Activated effector memory CD4-positive, alpha-beta T cell treated with Interleukin-2 at 50 U/mL for 16 hours (primary cell): ENCODE data around the gene BTBD17.
"Not testable (repeated sequence)": the region's sequence is repeated elsewhere in the genome, so short reads cannot be mapped to it uniquely, and the experiment has no call there.

ENCODE experiments used
- DNase-seq: peaks from one replicate; pipeline ENCODE4 v3.0.0-alpha.2; 2020

Gene BTBD17

GRCh38 chr17:74361230-74362068, at the start of gene BTBD17:
Gene BTBD17, minus strand, starts transcription at chr17:74361868. Its CDS starts 49 bp downstream, at chr17:74361819.
- peak; percentile 23 for DNase-seq

- no peak for DNase-seq
Observed at GRCh38 chr17:74410001-74410443, 48.4 kb upstream of the BTBD17 start.

- DNase-seq, result no peak
Observed at GRCh38 chr17:74408815-74409214, 47.1 kb upstream of the BTBD17 start.

GRCh38 chr17:74408262-74408661, 46.6 kb upstream of the BTBD17 start:
- no peak for DNase-seq

- DNase-seq, result no peak
Observed at GRCh38 chr17:74407384-74407783, 45.7 kb upstream of the BTBD17 start.

GRCh38 chr17:74405311-74405710, 43.6 kb upstream of the BTBD17 start:
- DNase-seq, result not testable (repeated sequence)

- no peak for DNase-seq
Observed at GRCh38 chr17:74404789-74405188, 43.1 kb upstream of the BTBD17 start.

GRCh38 chr17:74404218-74404617, 42.5 kb upstream of the BTBD17 start:
- DNase-seq, result no peak

GRCh38 chr17:74403512-74404137, 42.0 kb upstream of the BTBD17 start:
- DNase-seq, result no peak

- no peak for DNase-seq
Observed at GRCh38 chr17:74402048-74402447, 40.4 kb upstream of the BTBD17 start.

GRCh38 chr17:74396567-74396966, 34.9 kb upstream of the BTBD17 start:
- DNase-seq, result no peak

- DNase-seq, result no peak
Observed at GRCh38 chr17:74394977-74395376, 33.3 kb upstream of the BTBD17 start.

- DNase-seq, result no peak
Observed at GRCh38 chr17:74394275-74394950, 32.7 kb upstream of the BTBD17 start.

- no peak for DNase-seq
Observed at GRCh38 chr17:74393346-74393942, 31.8 kb upstream of the BTBD17 start.

GRCh38 chr17:74392848-74393247, 31.2 kb upstream of the BTBD17 start:
- no peak for DNase-seq

GRCh38 chr17:74391771-74392170, 30.1 kb upstream of the BTBD17 start:
- no peak for DNase-seq

GRCh38 chr17:74390680-74391653, 29.3 kb upstream of the BTBD17 start:
- DNase-seq, result no peak

GRCh38 chr17:74389937-74390679, 28.4 kb upstream of the BTBD17 start:
- no peak for DNase-seq

GRCh38 chr17:74389084-74389753, 27.6 kb upstream of the BTBD17 start:
- DNase-seq, result no peak

- DNase-seq, result no peak
Observed at GRCh38 chr17:74387365-74388218, 25.9 kb upstream of the BTBD17 start.
